ENCODE results near the gene CPED1. TPM values are rescaled to one million over a fixed set of nuclear protein-coding genes. Genes with fewer than 3 reads are reported as not detected.
"Not testable (repeated sequence)": the region's sequence is repeated elsewhere in the genome, so short reads cannot be mapped to it uniquely, and the experiment has no call there.

CPED1 gene
- total RNA-seq, 2 experiments from 2014 or later: not detected

DNA sequence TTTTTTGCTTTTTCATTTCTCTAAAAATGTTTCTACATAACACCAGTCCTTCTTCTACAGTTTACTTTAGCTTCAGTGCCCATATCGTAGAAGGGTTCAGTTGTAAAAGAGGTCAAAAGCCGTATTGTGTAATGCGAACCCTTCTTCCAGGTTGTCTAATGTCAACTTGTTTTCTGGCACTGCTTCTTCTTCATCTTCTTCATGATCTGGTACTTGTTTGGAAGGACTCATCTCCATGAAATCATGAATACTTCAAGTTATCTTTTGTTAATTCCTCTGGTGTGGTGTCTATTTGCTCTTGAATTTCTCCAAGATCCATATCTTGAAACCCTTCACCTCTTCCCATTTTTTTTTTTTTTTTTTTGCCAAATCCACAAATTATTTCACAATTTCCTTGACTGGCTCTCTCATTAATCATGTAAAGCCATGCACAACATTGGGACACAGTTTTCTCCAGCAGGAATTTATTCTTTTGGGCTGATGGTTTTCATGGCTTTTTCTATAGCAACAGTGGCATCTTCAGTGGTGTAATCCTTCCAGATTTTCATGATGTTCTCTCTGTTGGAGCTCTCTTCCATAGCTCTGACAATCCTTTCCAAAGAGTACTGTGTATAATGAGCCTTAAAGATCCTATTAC lies 85.1 kb downstream of the CPED1 start:
- no peak overlapping the region for H3K27ac Mint-ChIP-seq
- no peak for DNase-seq
- intact Hi-C loops (cut with micrococcal nuclease): no loop called here
- H3K9me3 Mint-ChIP-seq: no peaks in the 10 kb centered on the region
- no peaks in the 10 kb centered on the region for H3K36me3 Mint-ChIP-seq (ENCODE audit: low read depth)
- H3K27me3 Mint-ChIP-seq (ENCODE audit: low read depth): peaks cover 4% of the 10 kb centered on the region
- CTCF ChIA-PET: no interaction called here
- H3K4me3 Mint-ChIP-seq: no peak overlapping the region
- no peaks in the 10 kb centered on the region for H3K4me1 Mint-ChIP-seq (ENCODE audit: low read depth)

- H3K27me3 Mint-ChIP-seq (ENCODE audit: low read depth); intact Hi-C loops (cut with micrococcal nuclease); H3K27ac Mint-ChIP-seq: not testable (repeated sequence)
Observed at GRCh38 chr7:121075424-121075841, 86.9 kb downstream of the CPED1 start.

DNA sequence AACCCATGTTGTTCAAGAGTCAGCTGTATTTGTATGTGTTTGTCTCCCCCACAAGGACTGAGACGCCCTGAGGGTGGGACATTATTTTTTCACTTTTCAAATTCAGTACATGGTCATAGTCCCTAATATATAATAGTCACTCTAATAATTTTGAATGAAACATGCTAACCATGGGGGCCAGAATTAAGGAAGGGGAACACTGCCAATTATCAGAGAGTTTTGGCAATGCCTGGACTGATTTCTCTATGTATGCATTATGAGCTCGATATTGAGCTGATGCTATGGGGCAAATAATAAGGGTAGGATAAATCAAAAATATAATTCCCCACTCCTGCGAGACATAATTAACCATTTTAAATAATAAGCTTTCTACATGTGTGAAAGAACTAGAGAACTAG lies 87.4 kb downstream of the CPED1 start:
- Mint-ChIP-seq H3K4me1 (ENCODE audit: low read depth) (no peaks in the 10 kb centered on the region), H3K4me3 (no peak overlapping the region), H3K27ac (no peak overlapping the region), H3K36me3 (ENCODE audit: low read depth) (no peaks in the 10 kb centered on the region), H3K9me3 (no peaks in the 10 kb centered on the region), H3K27me3 (ENCODE audit: low read depth) (peaks cover 6% of the 10 kb centered on the region)
- intact Hi-C loops (cut with micrococcal nuclease): no loop called here
- CTCF ChIA-PET: interaction anchor here (0.8 to 2.6 kb wide), 4 partner anchors 11 to 102 kb away, joined by 3 to 11 read pairs (median 4); partner anchors contain the start of gene CPED1
- no peak for DNase-seq

More at GRCh38 chr7:121075424-121075841, 86.9 kb downstream of the CPED1 start:
- H3K4me1 Mint-ChIP-seq (ENCODE audit: low read depth); H3K4me3 Mint-ChIP-seq; DNase-seq; H3K36me3 Mint-ChIP-seq (ENCODE audit: low read depth); H3K9me3 Mint-ChIP-seq: not testable (repeated sequence)
- CTCF ChIA-PET: interaction anchor here (0.8 to 2.6 kb wide), 3 partner anchors 12 to 89 kb away, joined by 3 to 11 read pairs (median 3); partner anchors contain the start of gene CPED1

DNA sequence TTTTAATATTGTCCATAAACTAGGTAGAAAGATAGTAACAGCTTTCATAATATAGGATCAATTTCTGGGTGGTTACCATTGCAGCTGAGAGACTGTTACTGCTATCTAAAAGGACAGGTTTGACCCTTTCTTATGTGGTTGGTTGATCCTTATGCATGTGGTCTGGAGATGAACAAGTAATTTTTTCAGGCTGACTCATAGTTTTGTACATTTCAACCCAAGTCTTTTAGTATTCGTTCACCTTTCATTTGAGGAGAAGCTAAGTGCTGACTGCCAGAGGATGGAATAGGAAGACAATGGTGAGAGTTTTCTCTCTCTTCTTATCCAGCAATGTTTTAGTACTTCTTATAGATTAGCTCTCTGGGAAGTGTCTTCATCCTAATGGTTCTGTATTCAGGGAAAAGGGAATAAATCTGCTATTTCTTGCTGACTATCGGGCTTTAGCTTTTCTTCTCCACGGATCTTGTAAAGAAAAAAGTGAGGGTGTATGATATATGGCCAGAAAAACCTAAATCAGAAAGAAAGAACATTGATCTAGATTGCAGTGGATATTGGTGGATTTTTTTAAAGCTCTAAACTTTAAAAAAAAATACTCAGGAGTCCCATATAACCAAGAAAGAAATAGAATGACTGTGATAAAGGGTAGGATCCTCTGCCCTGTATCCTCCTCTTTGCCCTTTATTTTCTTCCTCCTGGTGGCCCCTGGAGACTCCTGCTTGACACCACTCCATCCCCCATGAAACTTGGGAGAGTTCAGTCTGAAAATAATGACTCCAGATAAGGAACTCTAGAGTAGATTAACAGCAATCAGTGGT lies 88.0 kb downstream of the CPED1 start:
- no peak overlapping the region for H3K4me3 Mint-ChIP-seq
- DNase-seq: no peak
- H3K9me3 Mint-ChIP-seq: no peaks in the 10 kb centered on the region
- H3K27me3 Mint-ChIP-seq (ENCODE audit: low read depth): peaks cover 6% of the 10 kb centered on the region
- no peaks in the 10 kb centered on the region for H3K36me3 Mint-ChIP-seq (ENCODE audit: low read depth)
- no peaks in the 10 kb centered on the region for H3K4me1 Mint-ChIP-seq (ENCODE audit: low read depth)
- CTCF ChIA-PET: interaction anchor here (0.8 to 2.6 kb wide), 4 partner anchors 11 to 102 kb away, joined by 3 to 11 read pairs (median 4); partner anchors contain the start of gene CPED1
- intact Hi-C loops (cut with micrococcal nuclease): no loop called here
- H3K27ac Mint-ChIP-seq: no peak overlapping the region

DNA sequence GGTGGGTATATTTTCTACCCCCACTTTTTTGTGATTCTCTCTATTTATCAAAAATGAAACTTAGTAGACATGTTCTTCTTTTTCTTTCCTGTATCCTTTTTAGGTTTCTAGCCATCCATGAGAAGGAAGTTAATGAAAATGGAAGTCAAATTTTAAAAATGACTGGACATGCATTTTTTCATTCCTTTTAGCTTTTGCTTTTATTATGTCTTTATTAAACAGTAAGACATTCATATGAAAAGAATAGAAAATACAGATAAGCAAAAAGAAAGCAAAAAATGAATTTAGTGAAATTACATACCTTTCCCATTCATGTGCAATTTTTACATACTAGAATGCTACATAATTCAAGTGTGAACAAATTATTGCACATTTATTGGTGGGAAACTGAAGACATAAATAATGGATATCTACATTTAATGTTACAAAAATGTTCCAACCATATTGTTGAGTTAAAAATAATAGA lies 88.7 kb downstream of the CPED1 start:
- no peak overlapping the region for H3K27ac Mint-ChIP-seq
- H3K4me1 Mint-ChIP-seq (ENCODE audit: low read depth): no peaks in the 10 kb centered on the region
- no peaks in the 10 kb centered on the region for H3K36me3 Mint-ChIP-seq (ENCODE audit: low read depth)
- no peak overlapping the region for H3K4me3 Mint-ChIP-seq
- no peak for DNase-seq
- CTCF ChIA-PET: interaction anchor here (2.6 kb wide), 1 partner anchor 90 kb away, joined by 11 read pairs; the partner anchor contains the start of gene CPED1
- intact Hi-C loops (cut with micrococcal nuclease): no loop called here
- H3K9me3 Mint-ChIP-seq: no peaks in the 10 kb centered on the region
- H3K27me3 Mint-ChIP-seq (ENCODE audit: low read depth): peaks cover 6% of the 10 kb centered on the region

- H3K4me3 Mint-ChIP-seq: no peak overlapping the region
- CTCF ChIA-PET: interaction anchor here (1.2 kb wide), 1 partner anchor 92 kb away, joined by 3 read pairs; no protein-coding TSS in a partner anchor
- DNase-seq: no peak
Observed at GRCh38 chr7:121078701-121079227, 90.3 kb downstream of the CPED1 start.

DNA sequence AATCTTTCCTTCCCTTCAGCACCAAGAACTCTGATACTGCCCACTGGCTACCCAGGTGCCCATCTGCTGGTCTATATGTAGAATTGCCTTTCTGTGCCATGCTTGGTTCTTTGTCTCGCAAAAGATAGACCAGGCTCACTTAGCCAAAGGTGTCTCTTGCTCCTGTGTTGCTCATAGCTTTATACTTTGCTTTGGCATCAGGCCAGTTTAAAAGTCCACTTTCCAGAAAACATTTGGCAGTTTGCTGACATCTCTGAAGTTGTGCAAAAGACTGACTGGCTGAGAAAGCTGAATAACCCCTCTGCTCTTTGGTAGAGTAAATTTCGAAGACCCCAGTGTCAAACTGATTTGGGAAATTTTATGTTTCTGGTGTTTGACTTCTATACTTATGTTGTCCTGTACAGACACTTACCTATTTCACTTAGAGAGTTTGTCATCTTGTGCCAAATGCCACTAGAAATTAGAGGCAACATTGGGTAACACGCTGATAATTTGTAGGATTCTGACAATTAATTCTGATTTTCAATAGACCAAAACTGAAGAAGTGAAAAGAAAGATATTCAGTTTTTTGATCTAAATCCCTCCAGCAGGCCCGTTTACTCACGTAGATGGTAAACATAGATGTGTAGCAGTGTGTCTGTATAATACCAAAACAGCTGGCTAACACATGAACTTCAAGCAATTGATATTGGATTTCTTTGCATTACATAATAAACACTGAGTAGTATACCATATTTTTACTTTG lies 91.1 kb downstream of the CPED1 start:
- intact Hi-C loops (cut with micrococcal nuclease): loop anchor here (5.0 kb wide), 1 partner anchor 222 kb away; the partner anchor contains the start of gene TSPAN12
- no peak overlapping the region for H3K4me3 Mint-ChIP-seq
- no peaks in the 10 kb centered on the region for H3K36me3 Mint-ChIP-seq (ENCODE audit: low read depth)
- no peaks in the 10 kb centered on the region for H3K9me3 Mint-ChIP-seq
- no peaks in the 10 kb centered on the region for H3K4me1 Mint-ChIP-seq (ENCODE audit: low read depth)
- CTCF ChIA-PET: interaction anchor here (0.7 to 1.2 kb wide), 2 partner anchors 93 to 95 kb away, joined by 3 to 4 read pairs; no protein-coding TSS in a partner anchor
- no peak for DNase-seq
- H3K27ac Mint-ChIP-seq: no peak overlapping the region
- H3K27me3 Mint-ChIP-seq (ENCODE audit: low read depth): peaks cover 6% of the 10 kb centered on the region

More at GRCh38 chr7:121078701-121079227, 90.3 kb downstream of the CPED1 start:
- Mint-ChIP-seq H3K27ac (no peak overlapping the region), H3K36me3 (ENCODE audit: low read depth) (no peaks in the 10 kb centered on the region), H3K4me1 (ENCODE audit: low read depth) (no peaks in the 10 kb centered on the region), H3K9me3 (no peaks in the 10 kb centered on the region), H3K27me3 (ENCODE audit: low read depth) (peaks cover 6% of the 10 kb centered on the region)
- intact Hi-C loops (cut with micrococcal nuclease): no loop called here

- CTCF ChIA-PET: interaction anchor here (1.3 to 3.2 kb wide), 4 partner anchors 22 to 274 kb away, joined by 3 to 36 read pairs (median 12); partner anchors contain the start of gene CPED1
- no peak overlapping the region for H3K4me3 Mint-ChIP-seq
- H3K27me3 Mint-ChIP-seq (ENCODE audit: low read depth): peaks cover 6% of the 10 kb centered on the region
- no peaks in the 10 kb centered on the region for H3K4me1 Mint-ChIP-seq (ENCODE audit: low read depth)
- H3K27ac Mint-ChIP-seq: no peak overlapping the region
- DNase-seq: no peak
- H3K9me3 Mint-ChIP-seq: no peaks in the 10 kb centered on the region
- H3K36me3 Mint-ChIP-seq (ENCODE audit: low read depth): no peaks in the 10 kb centered on the region
- intact Hi-C loops (cut with micrococcal nuclease): loop anchor here (5.0 kb wide), 1 partner anchor 223 kb away; the partner anchor contains the start of gene TSPAN12
Observed at GRCh38 chr7:121080257-121080912, 91.9 kb downstream of the CPED1 start.

DNA sequence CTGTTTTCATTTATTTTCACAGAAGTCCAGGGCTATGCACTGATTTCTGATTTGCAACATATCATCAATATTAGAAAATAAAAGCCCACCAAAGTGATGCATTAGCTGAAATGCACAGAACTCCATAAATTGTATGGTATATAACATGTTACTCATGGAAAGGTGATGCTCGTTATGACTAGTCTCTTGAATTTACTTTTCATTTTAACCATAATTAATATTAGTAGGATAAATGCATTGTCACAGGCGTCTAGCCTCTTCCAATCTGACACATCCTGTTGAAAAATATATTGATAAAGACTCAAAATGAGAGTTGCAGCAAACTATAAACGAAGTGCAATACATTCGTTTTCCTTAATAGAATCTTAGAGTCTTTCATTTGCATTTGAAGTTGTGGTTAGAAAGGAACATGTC lies 92.4 kb downstream of the CPED1 start:
- Mint-ChIP-seq H3K27me3 (ENCODE audit: low read depth) (peaks cover 6% of the 10 kb centered on the region), H3K4me1 (ENCODE audit: low read depth) (no peaks in the 10 kb centered on the region), H3K36me3 (ENCODE audit: low read depth) (no peaks in the 10 kb centered on the region), H3K9me3 (no peaks in the 10 kb centered on the region), H3K27ac (no peak overlapping the region), H3K4me3 (no peak overlapping the region)
- intact Hi-C loops (cut with micrococcal nuclease): loop anchor here (1.0 to 5.0 kb wide), 4 partner anchors 94 to 289 kb away; partner anchors contain the start of gene TSPAN12
- no peak for DNase-seq
- CTCF ChIA-PET: interaction anchor here (1.1 to 3.2 kb wide), 5 partner anchors 15 to 274 kb away, joined by 3 to 36 read pairs (median 6); partner anchors contain the start of gene CPED1

DNA sequence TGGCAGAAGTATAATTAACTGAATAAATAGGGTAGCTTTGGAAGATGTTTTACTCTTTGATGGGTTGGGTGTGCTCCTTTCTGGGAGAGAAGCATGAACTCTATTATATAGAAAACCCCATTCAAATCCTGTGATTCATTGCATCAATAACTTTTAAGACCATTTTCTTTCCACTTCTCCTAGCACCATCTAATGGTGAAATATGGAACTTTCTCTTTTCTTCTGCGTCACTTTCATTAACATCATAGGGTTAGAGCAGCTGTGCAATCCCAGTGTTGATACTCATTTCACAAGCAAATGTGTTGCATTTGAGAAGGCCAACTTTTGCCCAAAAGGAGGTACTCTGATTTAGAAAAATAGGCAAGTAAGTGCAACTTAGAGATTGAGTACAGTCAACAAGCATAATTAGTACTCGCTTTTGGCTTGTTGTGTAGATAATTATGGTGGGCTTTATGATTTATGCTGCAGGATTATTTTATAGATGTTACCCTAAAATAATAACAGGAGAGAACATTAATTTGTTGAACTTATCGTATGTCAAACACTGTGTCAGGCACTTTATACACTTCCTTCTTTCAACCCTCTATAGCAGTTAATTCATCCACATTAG lies 92.9 kb downstream of the CPED1 start:
- peaks cover 6% of the 10 kb centered on the region for H3K27me3 Mint-ChIP-seq (ENCODE audit: low read depth)
- H3K4me3 Mint-ChIP-seq: no peak overlapping the region
- H3K27ac Mint-ChIP-seq: no peak overlapping the region
- intact Hi-C loops (cut with micrococcal nuclease): loop anchor here (1.0 to 5.0 kb wide), 4 partner anchors 94 to 289 kb away; partner anchors contain the start of gene TSPAN12
- CTCF ChIA-PET: interaction anchor here (0.7 to 3.2 kb wide), 9 partner anchors 14 to 290 kb away, joined by 3 to 36 read pairs (median 6); partner anchors contain the start of gene CPED1
- no peaks in the 10 kb centered on the region for H3K4me1 Mint-ChIP-seq (ENCODE audit: low read depth)
- no peak for DNase-seq
- no peaks in the 10 kb centered on the region for H3K9me3 Mint-ChIP-seq
- no peaks in the 10 kb centered on the region for H3K36me3 Mint-ChIP-seq (ENCODE audit: low read depth)

All from activated naive CD4-positive, alpha-beta T cell treated with anti-CD3 and anti-CD28 coated beads for 36 hours (primary cell).